Type B pancreatic cell (in vitro differentiated cells): ENCODE results near the gene MRTFB. TPM values are rescaled to one million over a fixed set of nuclear protein-coding genes. Genes with fewer than 3 reads are reported as not detected.

Source experiments
- DNase-seq: peaks from one replicate; pipeline ENCODE4 v3.0.0; 2021; ENCODE audit warnings: mixed read lengths; ENCODE audit not compliant: unreplicated experiment; ENCODE audit errors: extremely low spot score
- H3K27ac Mint-ChIP-seq: 2 replicates; pipeline ENCODE4 v1.8.0; 2021; ENCODE audit warnings: mild to moderate bottlenecking, mixed read lengths
- H3K27me3 Mint-ChIP-seq: 2 replicates; pipeline ENCODE4 v1.8.0; 2021; ENCODE audit warnings: mixed read lengths
- H3K36me3 Mint-ChIP-seq: 2 replicates; pipeline ENCODE4 v1.8.0; 2021; ENCODE audit warnings: mixed read lengths
- H3K4me1 Mint-ChIP-seq: one replicate; pipeline ENCODE4 v1.8.0; 2021; ENCODE audit warnings: mixed read lengths; ENCODE audit not compliant: unreplicated experiment
- H3K4me3 Mint-ChIP-seq: 2 replicates; pipeline ENCODE4 v1.8.0; 2021; ENCODE audit warnings: mild to moderate bottlenecking, mixed read lengths
- H3K9me3 Mint-ChIP-seq: 2 replicates; pipeline ENCODE4 v1.8.0; 2021; ENCODE audit warnings: mixed read lengths
- total RNA-seq: library from RNA; stranded (reverse); gene quantifications from 2 replicates; pipeline ENCODE4 v1.2.1, GENCODE V29; 2021; ENCODE audit warnings: low replicate concordance
- TF ChIP-seq, protein P1 (sequence below): fragments of 200-600 bp; sonication (generic); conservative IDR thresholded peaks from 2 replicates; pipeline ENCODE4 v1.5.0; 2021; ENCODE audit warnings: antibody characterized with exemption, mild to moderate bottlenecking

Gene MRTFB
- total RNA-seq, 1 donor from 2014 or later = 61.0 TPM

DNA sequence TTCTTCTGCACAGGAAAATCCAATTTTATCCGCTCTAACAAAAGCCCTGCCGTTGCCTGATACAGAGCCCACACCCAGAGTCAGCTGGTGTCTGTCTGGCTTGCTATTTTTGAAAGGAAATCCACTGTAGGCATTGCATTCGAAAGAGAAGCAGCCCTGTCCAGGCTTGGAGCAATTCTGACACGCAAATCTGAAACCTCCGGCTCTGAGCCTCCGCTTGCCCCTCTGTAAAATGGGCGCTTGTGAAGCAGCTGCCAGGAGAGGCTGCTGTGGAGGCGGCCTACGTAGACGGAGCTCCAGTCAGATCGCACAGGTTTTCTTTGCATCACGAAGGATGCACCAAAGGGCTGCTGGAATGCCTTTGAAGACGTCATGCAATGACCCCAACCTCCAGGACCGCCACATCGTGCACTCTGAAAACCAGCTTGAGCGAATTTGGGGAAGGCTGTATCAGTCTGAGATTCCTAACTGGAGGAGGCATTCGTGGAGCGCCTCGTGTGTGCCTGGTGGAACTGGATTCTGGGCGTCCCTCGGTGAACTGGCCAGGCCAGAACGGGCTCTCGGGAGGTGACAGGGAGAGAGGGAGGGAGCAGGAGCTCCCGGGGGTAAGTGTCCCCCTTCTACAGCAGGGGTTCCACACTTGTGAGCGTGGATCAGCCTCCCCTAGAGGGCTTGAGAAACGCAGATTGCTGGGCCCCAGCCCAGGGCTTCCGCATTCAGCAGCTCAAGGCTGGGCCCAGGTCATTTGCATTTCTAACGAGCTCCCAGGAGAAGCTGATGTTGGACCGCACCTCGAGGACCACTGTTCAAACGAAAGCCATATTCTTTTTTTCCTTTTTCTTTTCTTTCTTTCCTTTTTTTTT is 215.5 kb downstream of the MRTFB start:
- peak; percentile 62 for DNase-seq
- peak overlapping the region; percentile 77 for H3K27ac Mint-ChIP-seq

DNA sequence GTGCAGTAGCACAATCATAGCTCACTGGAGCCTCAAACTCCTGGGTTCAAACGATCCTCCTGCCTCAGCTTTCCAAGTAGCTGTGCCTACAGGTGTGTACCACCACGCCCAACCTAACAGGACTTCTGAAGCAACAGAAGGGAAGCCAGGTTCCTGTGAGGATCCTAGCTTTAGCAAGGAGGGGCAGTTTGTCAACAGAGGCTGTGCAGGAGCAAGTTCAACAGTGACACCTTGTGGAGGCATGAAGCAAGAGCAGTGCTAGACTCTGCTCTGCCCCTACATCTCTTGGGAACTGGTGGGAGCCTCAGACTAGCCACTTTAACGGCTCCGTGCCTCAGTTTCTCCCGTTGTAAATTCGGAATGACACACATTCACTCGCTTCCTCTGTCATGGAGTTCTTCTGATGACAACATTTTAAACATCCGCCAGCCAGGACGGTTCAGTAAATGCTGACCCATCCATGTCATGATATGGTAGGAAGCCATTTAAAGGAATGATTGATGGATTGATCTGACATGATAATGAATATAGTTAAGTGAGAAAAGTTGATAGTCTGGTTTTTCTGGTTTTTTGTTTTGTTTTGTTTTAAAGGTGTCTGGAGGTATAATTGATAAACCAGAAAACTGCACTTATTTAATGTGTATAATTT is 218.7 kb downstream of the MRTFB start:
- H3K9me3 Mint-ChIP-seq = peaks cover 11% of the 10 kb centered on the region
- peaks cover 7% of the 10 kb centered on the region for H3K27me3 Mint-ChIP-seq
- TF ChIP-seq, protein P1, sequence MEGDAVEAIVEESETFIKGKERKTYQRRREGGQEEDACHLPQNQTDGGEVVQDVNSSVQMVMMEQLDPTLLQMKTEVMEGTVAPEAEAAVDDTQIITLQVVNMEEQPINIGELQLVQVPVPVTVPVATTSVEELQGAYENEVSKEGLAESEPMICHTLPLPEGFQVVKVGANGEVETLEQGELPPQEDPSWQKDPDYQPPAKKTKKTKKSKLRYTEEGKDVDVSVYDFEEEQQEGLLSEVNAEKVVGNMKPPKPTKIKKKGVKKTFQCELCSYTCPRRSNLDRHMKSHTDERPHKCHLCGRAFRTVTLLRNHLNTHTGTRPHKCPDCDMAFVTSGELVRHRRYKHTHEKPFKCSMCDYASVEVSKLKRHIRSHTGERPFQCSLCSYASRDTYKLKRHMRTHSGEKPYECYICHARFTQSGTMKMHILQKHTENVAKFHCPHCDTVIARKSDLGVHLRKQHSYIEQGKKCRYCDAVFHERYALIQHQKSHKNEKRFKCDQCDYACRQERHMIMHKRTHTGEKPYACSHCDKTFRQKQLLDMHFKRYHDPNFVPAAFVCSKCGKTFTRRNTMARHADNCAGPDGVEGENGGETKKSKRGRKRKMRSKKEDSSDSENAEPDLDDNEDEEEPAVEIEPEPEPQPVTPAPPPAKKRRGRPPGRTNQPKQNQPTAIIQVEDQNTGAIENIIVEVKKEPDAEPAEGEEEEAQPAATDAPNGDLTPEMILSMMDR = peak; percentile 71
- no peaks in the 10 kb centered on the region for H3K4me1 Mint-ChIP-seq
- H3K36me3 Mint-ChIP-seq = peaks cover 5% of the 10 kb centered on the region
- H3K27ac Mint-ChIP-seq = peak overlapping the region; percentile 65
- no peak for DNase-seq
- H3K4me3 Mint-ChIP-seq = peak overlapping the region; percentile 64

More for the DNA sequence above, 215.5 kb downstream of the MRTFB start:
- Mint-ChIP-seq H3K4me1 (peaks cover 7% of the 10 kb centered on the region), H3K9me3 (peaks cover 11% of the 10 kb centered on the region), H3K36me3 (peaks cover 5% of the 10 kb centered on the region), H3K27me3 (peaks cover 7% of the 10 kb centered on the region), H3K4me3 (peak overlapping the region; percentile 91)
- TF ChIP-seq, protein P1 = no peak

DNA sequence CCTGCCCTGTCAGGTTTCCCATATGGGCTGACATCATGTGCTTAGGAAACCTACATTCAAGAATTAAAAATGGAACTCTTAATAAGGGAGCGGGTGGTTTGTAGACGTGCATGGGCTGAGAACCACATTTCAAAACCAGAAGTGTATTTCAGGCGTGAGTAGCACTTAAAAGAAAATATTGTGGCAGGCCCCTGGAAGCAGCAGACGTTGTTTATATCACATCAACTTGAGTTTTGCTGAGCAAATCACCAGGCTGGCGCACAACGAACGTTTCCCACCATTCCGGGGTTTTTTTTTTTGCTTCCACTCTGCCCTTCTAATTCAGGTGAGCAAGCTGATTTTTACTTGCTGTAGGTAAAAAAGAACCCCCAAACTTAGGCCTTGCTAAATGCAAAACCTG is 220.2 kb downstream of the MRTFB start:
- TF ChIP-seq, protein P1 = no peak
- no peaks in the 10 kb centered on the region for H3K4me1 Mint-ChIP-seq
- DNase-seq = no peak
- H3K4me3 Mint-ChIP-seq = no peak overlapping the region
- H3K36me3 Mint-ChIP-seq = peaks cover 5% of the 10 kb centered on the region
- H3K9me3 Mint-ChIP-seq = peaks cover 11% of the 10 kb centered on the region
- H3K27ac Mint-ChIP-seq = no peak overlapping the region
- H3K27me3 Mint-ChIP-seq = peaks cover 4% of the 10 kb centered on the region

DNA sequence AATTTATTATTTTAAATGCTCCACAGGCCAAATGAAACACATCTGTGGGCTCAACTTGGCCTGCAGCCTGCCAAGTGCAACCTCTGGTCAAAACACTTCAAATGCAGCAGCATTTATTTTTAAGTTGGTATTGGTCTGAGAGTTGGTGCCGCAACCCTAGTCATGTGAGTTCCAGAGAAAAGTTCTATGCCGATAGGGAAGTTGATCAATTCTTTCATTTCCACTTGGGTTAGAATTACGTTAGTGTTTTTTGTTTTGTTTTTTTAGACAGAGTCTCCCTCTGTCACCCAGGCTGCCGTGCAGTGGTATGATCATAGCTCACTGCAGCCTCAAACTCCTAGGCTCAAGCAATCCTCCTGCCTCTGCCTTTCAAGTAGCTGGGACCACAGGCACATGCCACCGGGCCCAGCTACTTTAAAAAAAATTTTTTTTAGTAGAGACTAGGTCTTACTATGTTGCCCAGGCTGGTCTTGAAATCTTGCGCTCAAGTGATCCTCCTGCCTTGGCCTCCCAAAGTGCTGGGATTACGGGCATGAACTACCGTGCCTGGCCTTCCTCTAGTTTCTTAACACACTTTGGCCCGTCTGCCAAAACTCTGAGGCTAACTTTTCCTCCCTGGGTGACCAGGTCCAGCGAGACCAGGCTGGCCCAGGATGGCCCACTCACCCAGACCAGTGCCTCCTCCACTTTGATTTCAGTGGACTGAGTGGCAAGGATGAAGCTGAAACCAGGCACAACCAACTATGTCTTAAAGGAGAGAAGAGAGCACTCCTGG is 221.1 kb downstream of the MRTFB start:
- no peak for DNase-seq
- Mint-ChIP-seq H3K9me3 (peaks cover 11% of the 10 kb centered on the region), H3K36me3 (peaks cover 5% of the 10 kb centered on the region)

DNA sequence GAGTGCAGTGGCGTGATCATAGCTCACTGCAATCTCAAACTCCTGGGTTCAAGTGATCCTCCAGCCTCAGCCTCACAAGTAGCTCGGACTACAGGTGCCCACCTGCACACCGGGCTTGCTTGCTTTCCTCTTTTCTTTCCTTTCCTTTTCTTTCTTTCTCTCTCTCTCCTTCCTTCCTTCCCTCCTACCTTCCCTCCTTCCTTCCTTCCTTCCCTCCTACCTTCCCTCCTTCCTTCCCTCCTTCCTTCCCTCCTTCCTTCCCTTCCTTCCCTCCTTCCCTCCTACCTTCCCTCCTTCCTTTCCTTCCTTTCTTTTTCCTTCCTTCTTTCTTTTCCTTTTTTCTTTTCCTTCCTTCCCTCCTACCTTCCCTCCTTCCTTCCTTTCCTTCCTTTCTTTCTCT is 225.5 kb downstream of the MRTFB start:
- DNase-seq = no peak
- Mint-ChIP-seq H3K4me1 (peaks cover 10% of the 10 kb centered on the region), H3K9me3 (no peaks in the 10 kb centered on the region), H3K36me3 (no peaks in the 10 kb centered on the region), H3K27me3 (peaks cover 11% of the 10 kb centered on the region), H3K27ac (no peak overlapping the region), H3K4me3 (no peak overlapping the region)
- TF ChIP-seq, protein P1 = no peak

More for the DNA sequence above, 221.1 kb downstream of the MRTFB start:
- Mint-ChIP-seq H3K4me3 (no peak overlapping the region), H3K27ac (no peak overlapping the region), H3K4me1 (no peaks in the 10 kb centered on the region), H3K27me3 (peaks cover 4% of the 10 kb centered on the region)
- TF ChIP-seq, protein P1 = no peak
